Dermis blood vessel endothelial cell (primary cell): Measurements from ENCODE around the gene FAM227A. TPM values are rescaled to one million over a fixed set of nuclear protein-coding genes. Genes with fewer than 3 reads are reported as not detected.

Experiments used
- DNase-seq: peaks from one replicate; pipeline ENCODE4 v3.0.0; 2010
- total RNA-seq: library from RNA; depleted of rRNA; stranded (reverse); fragments of >200 nt; gene quantifications from 2 replicates; pipeline ENCODE4 v1.2.3, GENCODE V29; 2014

The FAM227A gene
- total RNA-seq, 1 donor from 2014 or later: 0.34 TPM

DNA sequence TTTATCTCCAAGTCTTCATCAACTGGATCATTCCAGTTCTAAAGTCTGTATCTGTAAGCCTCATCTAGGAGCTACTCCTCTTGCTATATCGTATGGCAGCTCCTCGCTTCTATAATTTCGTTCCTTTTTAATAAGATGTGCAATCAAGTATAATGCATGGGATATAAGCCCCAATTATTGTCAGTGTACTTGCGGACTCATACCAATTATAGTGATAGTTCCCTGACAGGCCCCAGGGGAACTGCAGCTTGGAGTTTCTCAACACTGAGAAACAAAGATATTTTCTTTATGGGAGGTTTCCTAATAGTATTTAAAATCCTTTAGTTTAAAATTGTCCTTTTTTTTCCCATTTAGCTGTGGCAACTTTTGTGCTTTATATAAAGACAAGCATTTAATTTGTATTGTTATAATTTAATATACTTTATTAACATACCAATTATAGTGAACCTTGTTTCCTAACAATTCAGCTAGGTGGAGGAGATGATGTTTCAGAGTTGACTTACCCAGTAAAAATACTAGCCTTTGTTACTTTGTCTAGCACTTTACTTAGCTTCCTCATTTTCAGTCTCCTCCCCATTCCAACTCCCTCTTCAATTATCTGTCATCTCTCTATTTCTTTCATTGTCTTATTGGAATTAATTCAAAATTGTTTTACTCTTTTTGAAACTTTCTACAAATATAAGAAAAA lies 124.8 kb downstream of the FAM227A start:
- DNase-seq: no peak

Other genes starting within 250 kb of the FAM227A start
- gene KCNJ4, start 201.2 kb downstream of the FAM227A start, total RNA-seq: not detected in 2 replicates
- gene KDELR3, start 188.3 kb downstream of the FAM227A start, total RNA-seq: 30.6 and 45.3 TPM in 2 replicates
- gene DDX17, start 150.1 kb downstream of the FAM227A start, total RNA-seq: 414 and 538 TPM in 2 replicates
- 0.85 and 1.8 TPM in 2 replicates for gene DMC1, start 86.2 kb downstream of the FAM227A start, total RNA-seq
- 15.1 and 18.4 TPM in 2 replicates for gene CBY1, start 246 bp upstream of the FAM227A start, total RNA-seq
- 59.8 and 76.6 TPM in 2 replicates for gene TOMM22, start 25.6 kb upstream of the FAM227A start, total RNA-seq
- gene JOSD1, start 44.6 kb upstream of the FAM227A start, total RNA-seq: 98.4 and 117 TPM in 2 replicates
- 35.1 and 46.7 TPM in 2 replicates for gene GTPBP1, start 49.6 kb upstream of the FAM227A start, total RNA-seq
- 186 and 260 TPM in 2 replicates for gene SUN2, start 99.6 kb upstream of the FAM227A start, total RNA-seq
- gene DNAL4, start 137.8 kb upstream of the FAM227A start, total RNA-seq: 15.3 and 16.3 TPM in 2 replicates
- 0.34 and 0.84 TPM in 2 replicates for gene NPTXR, start 187.6 kb upstream of the FAM227A start, total RNA-seq
- 22.1 and 32.4 TPM in 2 replicates for gene CBX6, start 215.8 kb upstream of the FAM227A start, total RNA-seq